K562 (cell line): ENCODE measurements around the gene ADGRD1. TPM values are rescaled to one million over a fixed set of nuclear protein-coding genes. Genes with fewer than 3 reads are reported as not detected.

ENCODE experiments used
- ATAC-seq: fragments of 200-7000 bp; cut with Tn5 transposase; 3 replicates; pipeline ENCODE4 v1.9.1; 2020; ENCODE audit warnings: moderate library complexity
- BruUV-seq: library from RNA; stranded (reverse); fragments of 400-500 nt; replicated peaks from 2 replicates; lab custom pipeline; 2021; lab: Mats Ljungman, UMichigan
- CTCF ChIA-PET: fragments of 300-600 bp; formaldehyde crosslinking; extraction: SDS; loops from one replicate; lab custom pipeline; 2021; ENCODE audit warnings: low intra/inter-chr PET ratio; lab: Yijun Ruan, JAX
- POLR2A ChIA-PET: fragments of 300-600, 350-650 bp; sonication (Branson Sonifier 250); formaldehyde crosslinking; extraction: SDS; loops from one replicate; lab custom pipeline; 2021; ENCODE audit warnings: antibody characterized with exemption, inconsistent platforms; lab: Yijun Ruan, JAX
- DNase-seq, 4 experiments: peaks; one replicate each; pipeline versions ENCODE4 v3.0.0 to v3.0.0-alpha.2; 2011 to 2018; ENCODE audit warnings: low spot score in 3 of 4, mixed read lengths in 3 of 4; ENCODE audit errors: extremely low read depth in 1 of 4
- FAIRE-seq: peaks from 2 replicates; lab custom pipeline; 2011; peaks lifted over from hg19 to GRCh38; lab: Jason Lieb, UNC
- H2AFZ ChIP-seq: 2 replicates; pipeline ENCODE4 v1.6.0; 2011; ENCODE audit warnings: low read depth, low read length, control low read depth, inconsistent platforms
- H3K27ac ChIP-seq: fragments of 200-600 bp; 3 replicates; pipeline ENCODE4 v1.8.0; 2011; ENCODE audit warnings: low read depth, mild to moderate bottlenecking, control low read depth, inconsistent platforms, low read length, moderate library complexity, mixed read lengths; ENCODE audit errors: extremely low read depth
- H3K27me3 ChIP-seq, 2 experiments: fragments of 300-600 bp in 1 of 2; 2 replicates in 1 of 2; 3 replicates in 1 of 2; pipeline versions ENCODE4 v1.6.0 to v1.8.0; 2011; ENCODE audit warnings: inconsistent platforms in 2 of 2, low read length in 2 of 2, mild to moderate bottlenecking in 1 of 2, mixed read lengths in 1 of 2, moderate library complexity in 1 of 2; ENCODE audit not compliant: control insufficient read depth in 2 of 2, insufficient read depth in 2 of 2
- H3K36me3 ChIP-seq: fragments of 300-600 bp; 3 replicates; pipeline ENCODE4 v1.8.0; 2011; ENCODE audit warnings: mild to moderate bottlenecking, low read length, inconsistent platforms; ENCODE audit not compliant: control insufficient read depth, insufficient read depth
- H3K4me1 ChIP-seq, 2 experiments: fragments of 200-600 bp in 1 of 2; replicated peaks in 1 of 2; 2 replicates in 1 of 2; 3 replicates in 1 of 2; pipeline versions ENCODE4 v1.5.1 to v1.8.0; 2011; ENCODE audit warnings: inconsistent platforms in 2 of 2, low read length in 2 of 2, mild to moderate bottlenecking in 1 of 2, mixed read lengths in 1 of 2, moderate library complexity in 1 of 2; ENCODE audit not compliant: control insufficient read depth in 2 of 2, insufficient read depth in 2 of 2
- H3K4me2 ChIP-seq: 2 replicates; pipeline ENCODE4 v1.6.1; 2011; ENCODE audit warnings: low read length, control low read depth, inconsistent platforms, mixed read lengths; ENCODE audit not compliant: insufficient read depth
- H3K4me3 ChIP-seq: fragments of 200-600 bp; sonication (generic), shearing (Covaris generic); 2 replicates; pipeline ENCODE4 v1.5.1; 2016; ENCODE audit warnings: control low read depth, inconsistent platforms
- H3K79me2 ChIP-seq: fragments of 200-600 bp; 3 replicates; pipeline ENCODE4 v1.8.0; 2011; ENCODE audit warnings: low read length, inconsistent platforms; ENCODE audit not compliant: control insufficient read depth, insufficient read depth
- H3K9ac ChIP-seq, 2 experiments: 2 replicates each; pipeline versions ENCODE4 v1.6.0 to v1.6.1; 2011; ENCODE audit warnings: low read depth in 2 of 2, low read length in 2 of 2, control low read depth in 1 of 2, inconsistent platforms in 1 of 2, mild to moderate bottlenecking in 1 of 2, mixed read lengths in 1 of 2; ENCODE audit not compliant: insufficient read depth in 1 of 2
- H3K9me1 ChIP-seq: one replicate; pipeline ENCODE4 v1.6.0; 2011; ENCODE audit warnings: inconsistent platforms, mild to moderate bottlenecking, low read length, moderate library complexity; ENCODE audit not compliant: control insufficient read depth, insufficient read depth
- H3K9me3 ChIP-seq: replicated peaks from 2 replicates; pipeline ENCODE4 v1.5.1; 2011; ENCODE audit warnings: low read depth, low read length, inconsistent platforms; ENCODE audit not compliant: control insufficient read depth, insufficient read depth
- H4K20me1 ChIP-seq: replicated peaks from 2 replicates; pipeline ENCODE4 v1.6.1; 2011; ENCODE audit warnings: low read length, inconsistent platforms, mixed read lengths; ENCODE audit not compliant: control insufficient read depth, insufficient read depth
- CBFA2T3 ChIP-seq: fragments of 450-650 bp; IDR thresholded peaks from 2 replicates; pipeline ENCODE4 v1.6.1; 2017
- CEBPB ChIP-seq: fragments of 450-650 bp; IDR thresholded peaks from 2 replicates; pipeline ENCODE4 v1.6.1; 2016; ENCODE audit warnings: missing genetic modification characterization, missing compliant biosample characterization
- GATAD2A ChIP-seq: fragments of 450-650 bp; IDR thresholded peaks from 2 replicates; pipeline ENCODE4 v1.6.1; 2017
- HEY1 ChIP-seq: fragments of 250-450 bp; sonication (Bioruptor Pico); IDR thresholded peaks from 2 replicates; pipeline ENCODE4 v1.5.0; 2020; ENCODE audit warnings: mild to moderate bottlenecking, moderate library complexity, borderline replicate concordance
- KDM4B ChIP-seq, 2 experiments: fragments of 450-650 bp in 1 of 2; sonication (generic) in 1 of 2; IDR thresholded peaks; 2 replicates each; pipeline ENCODE4 v1.6.1; 2016 to 2017; ENCODE audit warnings: borderline replicate concordance in 2 of 2, antibody characterized with exemption in 1 of 2, low read depth in 1 of 2, mild to moderate bottlenecking in 1 of 2
- KLF16 ChIP-seq: IDR thresholded peaks from 2 replicates; pipeline ENCODE4 v1.6.1; 2016; ENCODE audit warnings: antibody characterized with exemption
- MEIS2 ChIP-seq: fragments of 450-650 bp; IDR thresholded peaks from 2 replicates; pipeline ENCODE4 v1.6.1; 2014; ENCODE audit warnings: mild to moderate bottlenecking; ENCODE audit not compliant: partially characterized antibody
- POLR2G ChIP-seq: fragments of 200-400 bp; formaldehyde crosslinking; IDR thresholded peaks from 2 replicates; pipeline ENCODE4 v1.6.1; 2017; ENCODE audit warnings: low read depth, mild to moderate bottlenecking, antibody characterized with exemption, low read length, moderate library complexity
- RHOXF2B ChIP-seq: fragments of 250-450 bp; sonication (Bioruptor Pico); conservative IDR thresholded peaks from 2 replicates; pipeline ENCODE4 v1.5.1; 2021
- SNRNP70 ChIP-seq: fragments of 200-400 bp; formaldehyde crosslinking; optimal IDR thresholded peaks from 2 replicates; pipeline ENCODE3; 2017; ENCODE audit warnings: low read depth, low read length
- SPI1 ChIP-seq: IDR thresholded peaks from 2 replicates; pipeline ENCODE4 v1.6.1; 2011; ENCODE audit warnings: low read depth, low read length, control low read depth, borderline replicate concordance
- ZFP36 ChIP-seq: fragments of 150-350 bp; IDR thresholded peaks from 2 replicates; pipeline ENCODE4 v1.6.1; 2018; ENCODE audit warnings: low read length, low read depth; ENCODE audit not compliant: partially characterized antibody
- ZKSCAN3 ChIP-seq: fragments of 250-450 bp; sonication (Bioruptor Pico); IDR thresholded peaks from 2 replicates; pipeline ENCODE4 v1.4.0; 2020
- ZNF174 ChIP-seq: fragments of 250-450 bp; sonication (Bioruptor Pico); IDR thresholded peaks from 2 replicates; pipeline ENCODE4 v1.4.0; 2020; ENCODE audit warnings: mild to moderate bottlenecking
- ZNF584 ChIP-seq: fragments of 200-800 bp; sonication (Bioruptor generic); IDR thresholded peaks from 2 replicates; pipeline ENCODE4 v1.6.1; 2016; ENCODE audit warnings: low read depth, mild to moderate bottlenecking, missing genetic modification characterization, missing compliant biosample characterization
- WGBS: fragments of 100-300 bp; shearing (Covaris generic); methylation state at CpG from one replicate; pipeline ENCODE4 v1.1.6; 2016; ENCODE audit warnings: low coverage, mixed read lengths; ENCODE audit not compliant: insufficient coverage; ENCODE audit errors: missing lambda C conversion rate; 5-methylcytosine and 5-hydroxymethylcytosine counted together
- in situ Hi-C: fragments of 300-500 bp; cut with MboI; formaldehyde crosslinking; loops from 4 replicates; pipeline ENCODE4 v1.15.0; 2018; ENCODE audit warnings: inconsistent platforms, mixed read lengths
- intact Hi-C: fragments of 100-400 bp; cut with micrococcal nuclease; formaldehyde crosslinking; loops from 2 replicates; pipeline ENCODE4 v1.14.2; 2022
- polyA plus RNA-seq, 8 experiments: library from polyadenylated mRNA; depleted of rRNA in 4 of 8; stranded (reverse) in 5 of 8; unstranded in 3 of 8; fragments of >200 nt; fragmentation: Nextera tagmentation in 2 of 8; fragmentation: Illumina TruSeq in 1 of 8; extraction: Ambion mirVana in 2 of 8; extraction: Trizol in 1 of 8; gene quantifications; 2 replicates each; pipeline versions ENCODE4 v1.2.1 to v1.2.3, GENCODE V29; 2011 to 2014; ENCODE audit warnings: inconsistent platforms in 1 of 8, missing spikeins in 1 of 8
- total RNA-seq, 7 experiments: library from RNA; depleted of rRNA in 6 of 7; stranded (reverse); fragments of >200 nt in 6 of 7; fragmentation: Illumina TruSeq in 2 of 7; extraction: Trizol in 2 of 7; gene quantifications; 2 replicates each; pipeline versions ENCODE4 v1.2.1 to v1.2.3, GENCODE V29; 2011 to 2021; ENCODE audit warnings: low replicate concordance in 1 of 7
- TF ChIP-seq, protein P1 (sequence below): fragments of 250-450 bp; sonication (Bioruptor Pico); IDR thresholded peaks from 2 replicates; pipeline ENCODE4 v1.5.0; 2020; ENCODE audit warnings: mild to moderate bottlenecking

Gene ADGRD1
- total and polyA plus RNA-seq, 9 of the 15 experiments (the other 6 are each of a cell fraction or from before 2014, with no cell fraction given): 1.7 to 11.7 (median 3.3) TPM

DNA sequence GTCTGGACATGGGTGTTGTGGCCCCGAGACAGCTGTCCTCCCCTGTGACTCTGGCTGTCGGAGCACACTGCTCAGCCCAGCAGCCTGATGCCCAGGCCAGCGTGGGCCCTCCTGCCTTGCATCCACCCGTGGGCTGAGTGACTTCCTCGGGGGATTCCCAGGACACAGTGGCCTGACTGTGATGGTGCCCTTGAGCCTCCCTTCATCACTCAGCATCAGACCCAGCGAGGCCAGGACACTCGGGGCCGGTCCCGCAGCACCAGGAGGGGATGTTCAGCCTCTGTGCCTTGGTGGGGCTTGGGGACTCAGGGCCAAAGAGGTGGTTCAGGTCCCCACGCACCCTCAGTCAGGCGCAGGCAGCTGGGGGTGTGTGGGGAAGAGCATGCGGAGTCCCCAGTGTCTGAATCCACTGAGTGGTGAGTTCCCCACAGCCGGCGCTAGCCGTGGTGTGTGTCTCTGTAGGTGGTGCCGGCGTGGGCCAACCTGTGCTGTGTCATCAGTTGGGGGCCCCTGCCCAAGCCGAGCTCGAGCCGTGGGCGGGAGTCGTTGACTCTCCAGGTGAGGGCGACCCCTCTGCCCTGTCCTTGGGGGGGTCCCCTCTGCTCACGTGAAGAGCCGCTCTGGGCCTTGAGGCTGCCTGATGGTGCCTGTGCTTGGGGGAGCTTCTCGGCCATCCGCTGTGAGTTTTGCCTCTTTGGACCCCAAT, 185.8 kb downstream of the ADGRD1 start:
- Histone ChIP-seq H3K4me3 (no peak overlapping the region), H3K36me3 (no peaks in the 10 kb centered on the region), H4K20me1 (no peaks in the 10 kb centered on the region; the same call in 1 of the 2 replicates), H2AFZ (no peak overlapping the region), H3K9ac (no peak overlapping the region), H3K4me2 (no peak overlapping the region), H3K4me1 (peaks cover 0 to 14% of the 10 kb centered on the region in 2 experiments; a peak in 1 of 5 replicates), H3K79me2 (no peaks in the 10 kb centered on the region), H3K27ac (no peak overlapping the region), H3K9me3 (no peaks in the 10 kb centered on the region), H3K27me3 (peaks cover 0 to 46% of the 10 kb centered on the region in 2 experiments; a peak in 2 of 5 replicates), H3K9me1 (no peaks in the 10 kb centered on the region)
- WGBS: 20% methylated on average over 22 of the region's 27 CpGs
- ATAC-seq: no peak
- no peak for FAIRE-seq
- no peak for DNase-seq
- TF ChIP-seq SNRNP70: no peak
- TF ChIP-seq CBFA2T3: no peak
- TF ChIP-seq CEBPB (tag): no peak
- TF ChIP-seq POLR2G: peak; percentile 36; the same call in 1 of the 2 replicates
- no peak for TF ChIP-seq ZNF584
- intact Hi-C loops: no loop called here
- ChIA-PET POLR2A (interaction anchor here (0.6 kb wide), 4 partner anchors 11 to 628 kb away, joined by 3 read pairs; no protein-coding TSS in a partner anchor), CTCF (no interaction called here)
- in situ Hi-C loops: no loop called here
- BruUV-seq: no TSS peak

DNA sequence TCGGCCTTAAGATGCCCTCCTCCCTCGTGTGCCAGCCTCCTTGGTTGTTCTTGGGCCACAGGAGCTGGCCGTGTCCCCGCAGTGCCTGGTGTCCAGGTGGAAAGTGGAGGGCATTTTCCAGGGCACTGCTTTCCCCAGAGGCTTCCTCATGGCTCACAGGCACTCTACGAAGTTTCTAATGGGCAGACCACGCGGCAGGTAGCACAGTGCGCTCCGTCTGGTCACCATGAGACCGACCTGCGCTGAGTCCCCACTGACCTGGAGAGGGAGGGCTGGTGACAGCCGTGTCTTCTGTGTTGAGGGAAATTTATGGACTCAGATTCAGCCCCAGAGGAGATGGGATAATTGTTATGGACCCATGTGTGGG, 186.3 kb downstream of the ADGRD1 start:
- peaks cover 0 to 46% of the 10 kb centered on the region in 2 experiments; a peak in 2 of 5 replicates for H3K27me3 ChIP-seq
- H3K9ac ChIP-seq: no peak overlapping the region
- H3K9me1 ChIP-seq: no peaks in the 10 kb centered on the region
- no peak overlapping the region for H3K4me2 ChIP-seq
- intact Hi-C loops (no loop called here), in situ Hi-C loops (no loop called here)
- no peak overlapping the region for H3K27ac ChIP-seq
- no peaks in the 10 kb centered on the region for H3K79me2 ChIP-seq
- ChIA-PET CTCF (no interaction called here), POLR2A (interaction anchor here (0.6 kb wide), 2 partner anchors 244 to 387 kb away, joined by 3 read pairs; no protein-coding TSS in a partner anchor)
- DNase-seq (no peak), FAIRE-seq (no peak), ATAC-seq (no peak)
- no TSS peak for BruUV-seq
- 14% methylated on average over 11 of the region's 12 CpGs for WGBS
- H4K20me1 ChIP-seq: no peaks in the 10 kb centered on the region; the same call in 1 of the 2 replicates
- no peak overlapping the region for H2AFZ ChIP-seq
- H3K4me1 ChIP-seq: peaks cover 0 to 14% of the 10 kb centered on the region in 2 experiments; a peak in 1 of 5 replicates
- H3K9me3 ChIP-seq: no peaks in the 10 kb centered on the region
- H3K4me3 ChIP-seq: no peak overlapping the region
- no peaks in the 10 kb centered on the region for H3K36me3 ChIP-seq
- TF ChIP-seq KLF16 (no peak), RHOXF2B (CRISPR knock-in tag) (no peak), KDM4B (IDR thresholded peaks at IDR 0.05; ENCODE audit: borderline replicate concordance in 2 of 2, low read depth in 1 of 2) (no peak), SPI1 (no peak), GATAD2A (no peak), MEIS2 (no peak), HEY1 (CRISPR knock-in tag) (no peak), ZFP36 (no peak), ZNF174 (CRISPR knock-in tag) (no peak), ZKSCAN3 (CRISPR knock-in tag) (no peak)
- TF ChIP-seq, protein P1, sequence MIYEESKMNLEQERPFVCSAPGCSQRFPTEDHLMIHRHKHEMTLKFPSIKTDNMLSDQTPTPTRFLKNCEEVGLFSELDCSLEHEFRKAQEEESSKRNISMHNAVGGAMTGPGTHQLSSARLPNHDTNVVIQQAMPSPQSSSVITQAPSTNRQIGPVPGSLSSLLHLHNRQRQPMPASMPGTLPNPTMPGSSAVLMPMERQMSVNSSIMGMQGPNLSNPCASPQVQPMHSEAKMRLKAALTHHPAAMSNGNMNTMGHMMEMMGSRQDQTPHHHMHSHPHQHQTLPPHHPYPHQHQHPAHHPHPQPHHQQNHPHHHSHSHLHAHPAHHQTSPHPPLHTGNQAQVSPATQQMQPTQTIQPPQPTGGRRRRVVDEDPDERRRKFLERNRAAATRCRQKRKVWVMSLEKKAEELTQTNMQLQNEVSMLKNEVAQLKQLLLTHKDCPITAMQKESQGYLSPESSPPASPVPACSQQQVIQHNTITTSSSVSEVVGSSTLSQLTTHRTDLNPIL: no peak
